GM18505 (cell line): ENCODE results near the gene EYA4.

ENCODE experiments used
- ATAC-seq: cut with Tn5 transposase; IDR thresholded peaks from one replicate; pipeline ENCODE4 v1.9.1; 2021; ENCODE audit not compliant: unreplicated experiment
- POLR2A ChIP-seq: IDR thresholded peaks from 4 replicates; pipeline ENCODE4 v1.6.1; 2011; ENCODE audit warnings: borderline replicate concordance; ENCODE audit not compliant: insufficient read depth, insufficient read length; ENCODE audit errors: extremely low read depth

Gene EYA4

DNA sequence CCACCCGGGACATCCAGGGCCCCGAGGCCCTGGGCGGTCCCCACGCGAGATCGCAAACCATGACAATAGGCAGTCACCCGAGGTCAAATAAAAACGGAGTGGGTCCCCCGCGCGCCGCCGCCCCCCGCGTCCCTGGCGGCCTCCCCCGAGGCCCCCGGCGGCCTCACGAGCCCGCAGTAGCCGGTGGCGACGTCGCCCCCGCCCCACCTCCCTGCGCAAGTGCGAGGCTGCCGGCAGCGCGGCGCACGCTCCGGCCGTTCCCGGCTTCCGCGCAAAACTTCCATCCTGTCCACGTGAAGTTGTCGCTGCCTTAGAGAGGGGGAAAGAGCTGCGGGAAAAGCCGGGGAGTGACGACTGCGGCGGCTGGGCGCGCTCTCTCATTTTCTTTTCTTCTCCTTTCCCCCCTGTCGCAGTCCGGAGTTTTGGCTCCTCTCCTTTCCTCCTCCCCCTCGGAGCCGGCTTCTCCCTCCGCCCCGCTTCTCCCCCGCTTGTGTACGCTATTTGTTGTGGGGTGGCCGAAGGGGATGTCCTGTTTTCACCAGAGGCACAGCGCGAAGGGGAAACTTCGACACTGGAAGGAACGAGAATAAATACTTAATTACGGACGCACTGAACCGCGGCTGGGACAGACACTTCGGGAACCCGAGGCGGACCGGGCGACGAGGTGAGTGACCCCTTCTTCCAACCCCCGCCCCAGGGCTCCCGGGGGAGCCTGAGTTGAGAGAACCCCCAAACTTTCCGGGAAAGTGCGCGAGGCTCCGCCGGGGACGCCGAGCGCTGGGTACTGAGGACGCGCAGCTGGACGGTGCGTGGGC is at the start of gene EYA4:
TSS of gene EYA4 (plus strand) at position 272 of the 815 bp plus-strand sequence. CDS start 33,424 bp downstream, outside the sequence.
- no peak for TF ChIP-seq POLR2A
- ATAC-seq = no peak

DNA sequence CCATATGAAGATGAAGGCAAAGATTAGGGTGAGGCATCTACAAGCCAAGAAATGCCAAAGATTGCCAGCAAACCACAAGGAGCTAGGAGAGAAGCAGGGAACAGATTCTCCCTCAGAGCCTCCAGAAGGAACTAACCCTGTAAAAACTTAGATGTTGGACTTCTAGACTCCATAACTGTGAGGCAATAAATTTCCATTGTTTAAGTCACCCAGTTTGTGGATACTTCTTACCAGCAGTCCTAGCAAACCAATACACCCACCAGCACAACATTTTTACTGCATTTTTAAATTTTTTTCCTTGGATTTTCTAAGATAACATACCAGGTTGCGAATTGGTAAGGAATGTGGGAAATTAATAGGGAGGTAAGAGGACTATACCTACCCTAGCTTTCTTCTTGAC is 47.8 kb upstream of the EYA4 start:
- TF ChIP-seq POLR2A = no peak
- no peak for ATAC-seq

GRCh38 chr6:133198725-133199124 is 42.4 kb upstream of the EYA4 start:
- TF ChIP-seq POLR2A = no peak
- no peak for ATAC-seq

- no peak for ATAC-seq
- no peak for TF ChIP-seq POLR2A
Observed at GRCh38 chr6:133201231-133201630, 39.9 kb upstream of the EYA4 start.

DNA sequence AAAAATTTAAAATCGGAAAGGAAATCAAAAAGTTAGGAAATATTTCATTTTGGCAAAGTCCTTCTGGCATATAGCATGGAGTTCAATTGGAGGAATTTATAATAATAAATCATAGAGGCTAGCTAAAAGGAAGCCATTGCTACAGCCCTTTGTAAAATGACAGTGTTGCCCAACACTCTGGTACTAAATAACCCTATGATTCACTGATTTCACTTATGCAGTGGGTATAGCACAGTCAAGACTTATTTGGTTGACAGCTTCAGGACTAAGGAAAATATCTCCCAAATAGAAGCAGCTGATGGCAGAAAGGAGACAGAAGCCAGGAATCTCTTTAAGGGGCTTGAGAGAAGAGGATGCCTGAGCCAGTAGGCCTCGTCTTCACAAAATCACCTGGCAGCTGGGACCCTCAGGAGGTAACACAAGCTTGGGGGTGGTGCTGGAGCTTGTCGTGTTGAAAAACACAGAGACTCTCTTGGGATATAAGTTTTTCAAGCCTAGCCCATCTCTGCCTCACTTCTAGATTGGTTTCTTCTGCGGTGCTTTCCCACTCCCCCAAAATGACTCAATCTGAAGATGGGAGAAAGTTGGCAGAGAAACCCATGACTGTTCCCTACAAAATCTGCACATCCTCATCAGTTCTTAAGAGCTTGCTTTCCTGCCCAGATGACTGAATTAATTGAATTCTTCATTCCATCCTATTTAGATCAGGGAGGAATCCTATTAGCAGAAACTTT is 38.4 kb upstream of the EYA4 start:
- ATAC-seq = no peak
- TF ChIP-seq POLR2A = no peak

- TF ChIP-seq POLR2A = no peak
- ATAC-seq = no peak
Observed at GRCh38 chr6:133203344-133203697, 37.8 kb upstream of the EYA4 start.

GRCh38 chr6:133205304-133205703 is 35.9 kb upstream of the EYA4 start:
- TF ChIP-seq POLR2A = no peak
- ATAC-seq = no peak

DNA sequence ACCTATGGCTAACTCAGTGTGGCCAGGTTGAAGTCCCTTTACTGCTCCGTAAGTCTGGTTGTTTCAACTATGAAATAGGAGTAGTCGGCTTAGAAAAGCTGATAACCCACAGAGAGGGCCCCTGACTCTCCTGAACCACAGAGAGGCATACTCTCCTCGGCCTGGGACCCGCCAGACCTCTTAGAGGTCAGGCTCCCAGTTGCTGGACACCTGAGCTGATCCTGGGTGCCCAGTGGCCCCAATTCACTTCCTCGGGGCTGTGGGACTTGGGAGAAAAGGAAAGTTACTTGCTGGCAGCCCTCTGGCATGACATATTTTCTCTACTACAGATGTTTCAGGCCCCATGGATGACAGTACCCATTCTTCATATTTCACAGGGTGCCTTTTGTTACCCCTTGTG is 34.2 kb upstream of the EYA4 start:
- no peak for ATAC-seq
- no peak for TF ChIP-seq POLR2A

DNA sequence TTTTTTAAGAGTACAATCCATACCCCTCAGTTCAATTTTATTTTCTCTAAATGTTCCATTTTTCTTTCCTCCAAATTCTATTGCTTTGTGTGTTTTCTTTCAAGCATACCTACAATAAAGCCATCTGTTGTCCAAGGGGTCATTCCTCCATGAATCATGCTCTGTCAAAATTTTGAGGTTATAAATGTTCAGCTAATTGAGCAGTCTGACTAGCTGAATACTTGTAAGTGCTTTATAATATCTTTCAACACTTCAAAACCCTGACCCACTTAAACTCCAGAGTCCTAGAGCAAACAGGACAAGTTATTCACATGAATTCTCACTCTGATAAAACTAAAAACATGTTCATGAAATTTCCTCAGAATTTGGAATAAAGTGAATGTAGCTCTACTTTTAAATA is 33.4 kb upstream of the EYA4 start:
- no peak for ATAC-seq
- TF ChIP-seq POLR2A = no peak

DNA sequence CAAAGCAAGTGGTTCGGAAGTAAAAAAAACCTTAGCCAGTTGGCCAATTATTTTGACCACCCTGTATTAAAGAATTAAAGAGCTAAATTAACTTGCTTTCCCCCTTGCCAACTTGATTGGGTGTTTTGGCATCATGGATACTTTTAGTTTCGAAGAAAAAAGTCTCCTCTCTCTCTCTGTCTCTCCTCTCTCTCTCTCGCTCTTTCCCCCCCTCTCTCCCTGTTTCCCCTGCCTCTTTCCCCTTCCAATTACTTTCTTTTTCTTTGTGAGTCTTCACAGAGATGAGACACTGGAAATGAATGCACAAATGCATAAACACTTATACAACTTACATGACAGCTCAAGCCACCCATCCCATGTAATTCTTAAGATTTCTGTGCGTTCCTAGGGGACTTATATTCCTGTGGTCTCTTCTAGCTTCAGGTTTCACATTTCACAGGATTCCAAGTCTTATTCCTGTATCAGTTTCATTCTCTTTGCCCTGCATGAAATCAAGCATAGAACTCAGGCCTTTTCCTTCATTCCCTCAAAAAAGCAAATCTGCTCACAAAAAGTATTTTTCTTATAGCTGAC is 32.9 kb upstream of the EYA4 start:
- ATAC-seq = no peak
- TF ChIP-seq POLR2A = no peak

DNA sequence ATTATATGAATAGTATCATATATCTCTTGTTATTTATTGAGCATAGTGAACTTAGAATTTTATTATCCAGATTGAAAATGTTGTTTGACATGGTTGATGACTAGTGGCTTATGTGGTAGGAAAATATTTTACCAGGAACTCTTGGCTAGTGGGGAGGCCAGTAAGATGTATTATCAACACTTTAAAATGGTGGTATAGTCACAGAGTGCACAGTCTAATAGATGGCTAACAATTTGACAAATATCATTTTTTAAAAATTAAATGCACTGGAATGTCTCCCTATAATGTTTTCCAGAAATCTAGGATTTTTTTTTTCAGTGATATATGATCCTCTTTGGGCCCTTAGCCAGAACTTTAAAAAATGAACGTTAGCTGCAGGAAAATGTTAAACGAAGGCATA is 26.9 kb upstream of the EYA4 start:
- no peak for ATAC-seq
- TF ChIP-seq POLR2A = no peak

- TF ChIP-seq POLR2A = no peak
Observed at GRCh38 chr6:133218852-133219251, 22.3 kb upstream of the EYA4 start.

GRCh38 chr6:133223452-133224029 is 17.6 kb upstream of the EYA4 start:
- ATAC-seq = no peak
- TF ChIP-seq POLR2A = no peak

More at GRCh38 chr6:133218852-133219251, 22.3 kb upstream of the EYA4 start:
- no peak for ATAC-seq

DNA sequence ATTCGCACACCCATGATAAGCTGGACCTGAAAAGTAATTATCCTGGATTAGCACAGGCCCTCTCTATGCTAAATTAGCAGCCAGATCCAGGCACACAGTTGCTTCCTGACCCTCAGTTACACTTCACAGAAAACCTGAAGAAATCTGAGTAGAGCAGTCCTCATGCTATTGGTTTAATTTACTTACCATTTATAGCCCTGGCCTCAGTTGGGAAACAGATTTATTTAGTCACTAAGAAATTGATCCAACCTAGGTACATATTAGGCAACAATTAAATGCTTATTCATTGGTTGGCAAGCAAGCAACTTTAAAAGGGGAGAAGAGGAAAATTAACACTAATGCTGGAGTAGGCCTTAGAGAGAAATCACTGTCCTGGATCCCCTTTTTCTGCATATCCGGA is 15.6 kb upstream of the EYA4 start:
- ATAC-seq = no peak
- no peak for TF ChIP-seq POLR2A

- TF ChIP-seq POLR2A = no peak
Observed at GRCh38 chr6:133227344-133227743, 13.8 kb upstream of the EYA4 start.

More at GRCh38 chr6:133227344-133227743, 13.8 kb upstream of the EYA4 start:
- ATAC-seq = no peak
